ENCODE results near the gene PSMD3. TPM values are rescaled to one million over a fixed set of nuclear protein-coding genes. Genes with fewer than 3 reads are reported as not detected.

Gene PSMD3
- total RNA-seq, 1 experiment from 2014 or later, result 174 TPM

DNA sequence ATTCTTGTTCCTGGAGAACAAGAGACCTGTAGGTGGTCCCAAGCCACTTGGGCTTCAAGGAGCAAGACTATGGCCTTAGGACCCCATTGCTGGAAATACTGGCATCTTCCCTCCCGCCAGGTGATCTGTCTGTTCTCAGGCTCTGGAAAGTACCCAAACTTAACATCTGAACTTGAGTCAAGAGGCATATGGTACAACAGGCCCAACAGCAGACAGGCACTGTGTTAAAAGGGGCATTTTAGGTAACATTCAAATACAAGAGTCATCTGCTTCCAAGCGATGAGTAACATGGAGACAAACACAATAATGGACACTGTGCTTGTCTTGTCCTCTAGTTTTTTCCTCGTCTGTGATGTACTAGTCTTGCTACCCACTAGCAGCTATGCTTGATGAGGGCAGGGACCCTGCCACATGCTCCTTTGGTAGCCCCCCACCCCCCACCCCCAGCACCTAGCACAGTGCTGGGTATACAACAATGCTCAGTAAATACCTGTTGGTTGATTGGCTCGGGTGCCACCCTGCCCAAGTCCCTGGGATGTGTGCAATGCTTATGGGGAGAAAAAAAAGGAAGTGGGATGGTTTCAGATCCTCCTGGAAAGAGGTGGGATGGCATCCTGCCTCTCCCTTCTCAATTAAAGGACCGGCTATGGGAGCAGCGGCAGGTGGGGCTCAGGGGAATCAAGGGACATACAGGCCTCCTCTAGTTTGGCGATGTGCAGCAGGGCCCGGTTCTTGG, 54.0 kb downstream of the PSMD3 start:
- no peak overlapping the region for H3K27ac ChIP-seq (ENCODE audit: insufficient read length, low read depth, low read length)
- WGBS (ENCODE audit: extremely low coverage, insufficient read length, low lambda C conversion rate), result no CpG with 5 or more reads among the region's 8 CpGs
- H3K27me3 ChIP-seq (ENCODE audit: insufficient read depth, low read length), result no peaks in the 10 kb centered on the region
- no peak overlapping the region for H2BK15ac ChIP-seq (ENCODE audit: low read depth, low read length)
- no peak for DNase-seq
- H2BK12ac ChIP-seq (ENCODE audit: insufficient read length, low read depth, low read length), result no peak overlapping the region
- H3K4me2 ChIP-seq (ENCODE audit: insufficient read depth, insufficient read length, low read length), result no peak overlapping the region
- peaks cover 15 to 16% of the 10 kb centered on the region in 2 experiments for H3K4me1 Mint-ChIP-seq
- H3K9me3 ChIP-seq (ENCODE audit: control insufficient read depth, low read depth, low read length), result no peaks in the 10 kb centered on the region
- no peak overlapping the region for H2AFZ ChIP-seq (ENCODE audit: low read length)
- H3K4me1 ChIP-seq (ENCODE audit: insufficient read depth, low read length), result peaks cover 2% of the 10 kb centered on the region; the same call in 1 of the 2 replicates
- peak overlapping the region in 1 of 3 experiments; percentile 75; a peak in 1 of 7 replicates for H3K27ac Mint-ChIP-seq
- H3K27me3 Mint-ChIP-seq (ENCODE audit: low read depth), result no peaks in the 10 kb centered on the region
- no peak overlapping the region for H2BK5ac ChIP-seq (ENCODE audit: insufficient read length, low read length)
- H4K20me1 ChIP-seq (ENCODE audit: control insufficient read depth, insufficient read depth, insufficient read length), result no peaks in the 10 kb centered on the region
- no peaks in the 10 kb centered on the region for H3K79me1 ChIP-seq (ENCODE audit: insufficient read depth, low read depth, low read length, poor library complexity, severe bottlenecking)
- no peak overlapping the region for H3T11ph ChIP-seq (ENCODE audit: low read length)
- no peak overlapping the region for H3K14ac ChIP-seq (ENCODE audit: insufficient read depth, low read length)
- no peak overlapping the region for H3K56ac ChIP-seq (ENCODE audit: insufficient read length, low read depth, low read length)
- H3K9me3 Mint-ChIP-seq, result no peaks in the 10 kb centered on the region
- H3K9ac ChIP-seq (ENCODE audit: extremely low read depth, insufficient read length, low read length), result no peak overlapping the region
- H3K36me3 Mint-ChIP-seq (ENCODE audit: insufficient read depth in 1 of 3, low read depth in 3 of 3), result peaks cover 23 to 47% (median 46%) of the 10 kb centered on the region in 3 experiments; a peak in 6 of 7 replicates
- H3K23ac ChIP-seq (ENCODE audit: insufficient read length, low read depth, low read length), result no peak overlapping the region
- no peak overlapping the region for H4K91ac ChIP-seq (ENCODE audit: insufficient read length, low read depth, low read length)
- H3K23me2 ChIP-seq (ENCODE audit: insufficient read length, low read depth, low read length, poor library complexity, severe bottlenecking), result no peaks in the 10 kb centered on the region
- no peaks in the 10 kb centered on the region for H3K79me2 ChIP-seq (ENCODE audit: insufficient read depth, low read length)
- TF ChIP-seq, protein P1, sequence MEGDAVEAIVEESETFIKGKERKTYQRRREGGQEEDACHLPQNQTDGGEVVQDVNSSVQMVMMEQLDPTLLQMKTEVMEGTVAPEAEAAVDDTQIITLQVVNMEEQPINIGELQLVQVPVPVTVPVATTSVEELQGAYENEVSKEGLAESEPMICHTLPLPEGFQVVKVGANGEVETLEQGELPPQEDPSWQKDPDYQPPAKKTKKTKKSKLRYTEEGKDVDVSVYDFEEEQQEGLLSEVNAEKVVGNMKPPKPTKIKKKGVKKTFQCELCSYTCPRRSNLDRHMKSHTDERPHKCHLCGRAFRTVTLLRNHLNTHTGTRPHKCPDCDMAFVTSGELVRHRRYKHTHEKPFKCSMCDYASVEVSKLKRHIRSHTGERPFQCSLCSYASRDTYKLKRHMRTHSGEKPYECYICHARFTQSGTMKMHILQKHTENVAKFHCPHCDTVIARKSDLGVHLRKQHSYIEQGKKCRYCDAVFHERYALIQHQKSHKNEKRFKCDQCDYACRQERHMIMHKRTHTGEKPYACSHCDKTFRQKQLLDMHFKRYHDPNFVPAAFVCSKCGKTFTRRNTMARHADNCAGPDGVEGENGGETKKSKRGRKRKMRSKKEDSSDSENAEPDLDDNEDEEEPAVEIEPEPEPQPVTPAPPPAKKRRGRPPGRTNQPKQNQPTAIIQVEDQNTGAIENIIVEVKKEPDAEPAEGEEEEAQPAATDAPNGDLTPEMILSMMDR (conservative IDR thresholded peaks at IDR 0.05), result no peak
- no peak overlapping the region for H2BK20ac ChIP-seq (ENCODE audit: low read depth, low read length, poor library complexity, severe bottlenecking)
- H3K4me3 Mint-ChIP-seq, result no peak overlapping the region
- H3K18ac ChIP-seq (ENCODE audit: insufficient read length, low read depth, low read length), result no peak overlapping the region
- H3K4ac ChIP-seq (ENCODE audit: low read depth, low read length), result no peak overlapping the region
- H2BK120ac ChIP-seq (ENCODE audit: low read depth, low read length, poor library complexity, severe bottlenecking), result no peak overlapping the region
- no peak overlapping the region for H2AK5ac ChIP-seq (ENCODE audit: insufficient read length, low read length)
- H4K8ac ChIP-seq (replicated peaks; ENCODE audit: insufficient read length, low read depth, low read length), result no peak overlapping the region
- no peak overlapping the region for H4K5ac ChIP-seq (ENCODE audit: insufficient read length, low read depth, low read length)
